GM19468 (cell line): Measurements from ENCODE around the gene MED22.

Source experiments
- ATAC-seq: cut with Tn5 transposase; IDR thresholded peaks from one replicate; pipeline ENCODE4 v1.9.1; 2021; ENCODE audit warnings: mild to moderate bottlenecking, moderate library complexity, moderate number of reproducible peaks; ENCODE audit not compliant: unreplicated experiment; ENCODE audit errors: extremely low read depth

MED22 gene

GRCh38 chr9:133357656-133358055 lies 9.7 kb upstream of the MED22 start:
- ATAC-seq = no peak

- ATAC-seq = no peak
Observed at GRCh38 chr9:133356391-133357091, 8.6 kb upstream of the MED22 start, which contains the start of the genes SURF1 and SURF2. Gene SURF1, minus strand, starts transcription at chr9:133356487. Its CDS starts 34 bp downstream, at chr9:133356453. Gene SURF2, plus strand, starts transcription at chr9:133356550. Its CDS starts 43 bp downstream, at chr9:133356593.

GRCh38 chr9:133355881-133356357 lies 8.0 kb upstream of the MED22 start:
- peak; percentile 13 for ATAC-seq

GRCh38 chr9:133354766-133355165 lies 6.8 kb upstream of the MED22 start:
- ATAC-seq = no peak

GRCh38 chr9:133353548-133353947 lies 5.6 kb upstream of the MED22 start:
- ATAC-seq = no peak

- ATAC-seq = no peak
Observed at GRCh38 chr9:133352635-133353340, 4.9 kb upstream of the MED22 start.

GRCh38 chr9:133351908-133352634 lies 4.1 kb upstream of the MED22 start:
- no peak for ATAC-seq

- ATAC-seq = no peak
Observed at GRCh38 chr9:133351526-133351907, 3.6 kb upstream of the MED22 start.

- no peak for ATAC-seq
Observed at GRCh38 chr9:133349965-133350616, 2.2 kb upstream of the MED22 start.

- no peak for ATAC-seq
Observed at GRCh38 chr9:133348718-133349573, 1.0 kb upstream of the MED22 start.

- no peak for ATAC-seq
Observed at GRCh38 chr9:133347515-133347984, 381 bp downstream of the MED22 start.

GRCh38 chr9:133346021-133346785 lies 1.7 kb downstream of the MED22 start:
- no peak for ATAC-seq

GRCh38 chr9:133345596-133345995 lies 2.3 kb downstream of the MED22 start:
- no peak for ATAC-seq

GRCh38 chr9:133344979-133345378 lies 3.0 kb downstream of the MED22 start:
- ATAC-seq = no peak

GRCh38 chr9:133344071-133344470 lies 3.9 kb downstream of the MED22 start:
- ATAC-seq = no peak

- ATAC-seq = no peak
Observed at GRCh38 chr9:133342570-133342969, 5.4 kb downstream of the MED22 start.

GRCh38 chr9:133342069-133342406 lies 5.9 kb downstream of the MED22 start:
- no peak for ATAC-seq

- ATAC-seq = no peak
Observed at GRCh38 chr9:133341369-133342068, 6.4 kb downstream of the MED22 start.
